ENCODE measurements around the gene RNF212. TPM values are rescaled to one million over a fixed set of nuclear protein-coding genes. Genes with fewer than 3 reads are reported as not detected.

The RNF212 gene
- total and polyA plus RNA-seq, 2 donors (not counting 3 experiments of a cell fraction or from before 2014, with no cell fraction given): 2.3 to 2.8 TPM

- FAIRE-seq: no peak
- Histone ChIP-seq H3K9ac (replicated peaks; ENCODE audit: extremely low read depth, insufficient read depth, low read length) (no peak overlapping the region), H2AFZ (ENCODE audit: low read depth, low read length) (no peak overlapping the region), H3K9me1 (replicated peaks; ENCODE audit: control insufficient read depth, extremely low read depth, insufficient read depth, low read length) (no peaks in the 10 kb centered on the region), H3K36me3 (ENCODE audit: control insufficient read depth in 2 of 2, extremely low read depth in 1 of 2, insufficient read depth in 2 of 2, low read length in 2 of 2) (no peaks in the 10 kb centered on the region), H3K27ac (ENCODE audit: insufficient read depth, low read depth, low read length) (no peak overlapping the region), H3K79me2 (ENCODE audit: control insufficient read depth, insufficient read depth, low read length) (no peaks in the 10 kb centered on the region), H3K4me3 (replicated peaks in 1 of 3; ENCODE audit: insufficient read depth in 1 of 3, low read depth in 1 of 3, low read length in 3 of 3) (no peak overlapping the region), H3K9me3 (replicated peaks; ENCODE audit: control insufficient read depth, insufficient read depth, low read length) (no peaks in the 10 kb centered on the region), H3K27me3 (ENCODE audit: control insufficient read depth in 2 of 2, insufficient read depth in 2 of 2, low read length in 2 of 2) (no peaks in the 10 kb centered on the region), H4K20me1 (replicated peaks; ENCODE audit: control insufficient read depth, extremely low read depth, insufficient read depth, low read length) (no peaks in the 10 kb centered on the region), H3K4me2 (ENCODE audit: insufficient read depth, low read length) (no peak overlapping the region), H3K4me1 (ENCODE audit: control insufficient read depth, extremely low read depth, insufficient read depth, low read length) (no peaks in the 10 kb centered on the region)
- ChIA-PET POLR2A (no interaction called here), CTCF (no interaction called here)
- BruUV-seq (replicated peaks): no TSS peak
- dilution Hi-C loops (cut with MboI; ENCODE audit: extremely low pct_ligation_motif_present, low sequenced_read_pairs): no loop called here
- DNase-seq (ENCODE audit: low read depth, low spot score): no peak
- intact Hi-C loops (cut with micrococcal nuclease): no loop called here
- TF ChIP-seq GATA2 (IDR thresholded peaks at IDR 0.05; ENCODE audit: insufficient read depth, insufficient read length, low read depth, low read length) (no peak), POLR2AphosphoS5 (IDR thresholded peaks at IDR 0.05; ENCODE audit: insufficient read depth, low read depth, low read length) (no peak)
Observed at GRCh38 chr4:1080961-1081688, 32.2 kb downstream of the RNF212 start.

- Histone ChIP-seq H3K27me3 (ENCODE audit: control insufficient read depth in 2 of 2, insufficient read depth in 2 of 2, low read length in 2 of 2) (no peaks in the 10 kb centered on the region), H3K36me3 (ENCODE audit: control insufficient read depth in 2 of 2, extremely low read depth in 1 of 2, insufficient read depth in 2 of 2, low read length in 2 of 2) (no peaks in the 10 kb centered on the region), H3K9me1 (replicated peaks; ENCODE audit: control insufficient read depth, extremely low read depth, insufficient read depth, low read length) (no peaks in the 10 kb centered on the region), H3K27ac (ENCODE audit: insufficient read depth, low read depth, low read length) (no peak overlapping the region), H3K4me3 (replicated peaks in 1 of 3; ENCODE audit: insufficient read depth in 1 of 3, low read depth in 1 of 3, low read length in 3 of 3) (no peak overlapping the region), H3K79me2 (ENCODE audit: control insufficient read depth, insufficient read depth, low read length) (no peaks in the 10 kb centered on the region), H3K4me2 (ENCODE audit: insufficient read depth, low read length) (no peak overlapping the region), H3K9ac (replicated peaks; ENCODE audit: extremely low read depth, insufficient read depth, low read length) (no peak overlapping the region), H3K9me3 (replicated peaks; ENCODE audit: control insufficient read depth, insufficient read depth, low read length) (no peaks in the 10 kb centered on the region), H3K4me1 (ENCODE audit: control insufficient read depth, extremely low read depth, insufficient read depth, low read length) (no peaks in the 10 kb centered on the region), H4K20me1 (replicated peaks; ENCODE audit: control insufficient read depth, extremely low read depth, insufficient read depth, low read length) (no peaks in the 10 kb centered on the region), H2AFZ (ENCODE audit: low read depth, low read length) (no peak overlapping the region)
- intact Hi-C loops (cut with micrococcal nuclease): no loop called here
- FAIRE-seq (no peak), DNase-seq (ENCODE audit: low read depth, low spot score) (no peak)
- TF ChIP-seq FOS (IDR thresholded peaks at IDR 0.05; ENCODE audit: borderline replicate concordance, insufficient read depth, low read length): no peak
- TF ChIP-seq JUN (IDR thresholded peaks at IDR 0.05; ENCODE audit: borderline replicate concordance, insufficient read depth, insufficient read length, low read depth): no peak
- no peak for TF ChIP-seq CTCF (IDR thresholded peaks at IDR 0.05; ENCODE audit: extremely low read depth in 1 of 2, insufficient read depth in 1 of 2, low read depth in 1 of 2, low read length in 2 of 2)
- no peak for TF ChIP-seq MYC (IDR thresholded peaks at IDR 0.05; ENCODE audit: low read depth, low read length)
- TF ChIP-seq POLR2A (IDR thresholded peaks at IDR 0.05; ENCODE audit: low read depth, low read length): no peak
- no peak for TF ChIP-seq MAX (IDR thresholded peaks at IDR 0.05; ENCODE audit: insufficient read depth, insufficient read length)
- POLR2A ChIA-PET: no interaction called here
- dilution Hi-C loops (cut with MboI; ENCODE audit: extremely low pct_ligation_motif_present, low sequenced_read_pairs): no loop called here
- BruUV-seq (replicated peaks): no TSS peak
- CTCF ChIA-PET: no interaction called here
Observed at GRCh38 chr4:1080432-1080831, 32.9 kb downstream of the RNF212 start.
